GM12801 (cell line): Measurements from ENCODE around the gene OLIG3.

ENCODE experiments used
- TF ChIP-seq, protein P1 (sequence below): IDR thresholded peaks from one replicate; pipeline ENCODE4 v1.5.1; 2011; ENCODE audit warnings: control low read depth; ENCODE audit not compliant: insufficient read length; ENCODE audit errors: extremely low read depth

Gene OLIG3

DNA sequence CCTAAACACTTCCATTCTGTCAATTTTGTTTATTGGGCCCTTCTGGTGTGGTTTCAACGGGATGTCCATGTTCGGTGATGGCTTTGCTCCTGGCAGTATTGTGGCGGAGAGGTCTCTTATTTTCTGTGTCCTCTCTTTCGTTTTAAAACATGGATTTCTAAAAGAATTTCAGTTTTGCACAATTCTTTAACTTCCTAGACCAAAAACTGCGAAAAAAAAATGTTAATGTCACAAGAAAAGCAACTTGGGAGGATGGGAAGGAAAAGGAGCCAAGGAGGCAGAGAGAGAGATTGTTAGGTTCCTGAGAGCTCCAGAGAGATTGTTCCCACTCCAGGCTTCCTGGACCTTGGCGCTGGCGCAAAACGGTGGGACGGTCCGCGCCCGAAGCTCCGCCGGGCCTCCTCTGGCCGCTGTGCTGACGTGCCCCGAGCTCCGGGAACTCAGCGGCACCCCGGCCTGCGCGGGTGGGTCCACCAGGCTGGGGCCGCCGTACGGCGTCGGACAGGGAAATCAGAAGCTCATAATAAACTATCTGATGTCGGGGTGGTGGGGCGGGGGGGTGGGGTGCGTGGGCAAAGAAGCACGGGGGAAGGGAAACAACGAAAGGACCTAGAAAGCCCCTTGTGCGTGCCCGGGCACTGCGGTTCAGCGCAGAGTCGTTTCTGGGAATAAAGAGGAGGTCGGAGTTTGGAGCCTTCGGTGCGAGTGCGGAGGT lies 951 bp upstream of the OLIG3 start:
- TF ChIP-seq, protein P1, sequence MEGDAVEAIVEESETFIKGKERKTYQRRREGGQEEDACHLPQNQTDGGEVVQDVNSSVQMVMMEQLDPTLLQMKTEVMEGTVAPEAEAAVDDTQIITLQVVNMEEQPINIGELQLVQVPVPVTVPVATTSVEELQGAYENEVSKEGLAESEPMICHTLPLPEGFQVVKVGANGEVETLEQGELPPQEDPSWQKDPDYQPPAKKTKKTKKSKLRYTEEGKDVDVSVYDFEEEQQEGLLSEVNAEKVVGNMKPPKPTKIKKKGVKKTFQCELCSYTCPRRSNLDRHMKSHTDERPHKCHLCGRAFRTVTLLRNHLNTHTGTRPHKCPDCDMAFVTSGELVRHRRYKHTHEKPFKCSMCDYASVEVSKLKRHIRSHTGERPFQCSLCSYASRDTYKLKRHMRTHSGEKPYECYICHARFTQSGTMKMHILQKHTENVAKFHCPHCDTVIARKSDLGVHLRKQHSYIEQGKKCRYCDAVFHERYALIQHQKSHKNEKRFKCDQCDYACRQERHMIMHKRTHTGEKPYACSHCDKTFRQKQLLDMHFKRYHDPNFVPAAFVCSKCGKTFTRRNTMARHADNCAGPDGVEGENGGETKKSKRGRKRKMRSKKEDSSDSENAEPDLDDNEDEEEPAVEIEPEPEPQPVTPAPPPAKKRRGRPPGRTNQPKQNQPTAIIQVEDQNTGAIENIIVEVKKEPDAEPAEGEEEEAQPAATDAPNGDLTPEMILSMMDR = no peak

DNA sequence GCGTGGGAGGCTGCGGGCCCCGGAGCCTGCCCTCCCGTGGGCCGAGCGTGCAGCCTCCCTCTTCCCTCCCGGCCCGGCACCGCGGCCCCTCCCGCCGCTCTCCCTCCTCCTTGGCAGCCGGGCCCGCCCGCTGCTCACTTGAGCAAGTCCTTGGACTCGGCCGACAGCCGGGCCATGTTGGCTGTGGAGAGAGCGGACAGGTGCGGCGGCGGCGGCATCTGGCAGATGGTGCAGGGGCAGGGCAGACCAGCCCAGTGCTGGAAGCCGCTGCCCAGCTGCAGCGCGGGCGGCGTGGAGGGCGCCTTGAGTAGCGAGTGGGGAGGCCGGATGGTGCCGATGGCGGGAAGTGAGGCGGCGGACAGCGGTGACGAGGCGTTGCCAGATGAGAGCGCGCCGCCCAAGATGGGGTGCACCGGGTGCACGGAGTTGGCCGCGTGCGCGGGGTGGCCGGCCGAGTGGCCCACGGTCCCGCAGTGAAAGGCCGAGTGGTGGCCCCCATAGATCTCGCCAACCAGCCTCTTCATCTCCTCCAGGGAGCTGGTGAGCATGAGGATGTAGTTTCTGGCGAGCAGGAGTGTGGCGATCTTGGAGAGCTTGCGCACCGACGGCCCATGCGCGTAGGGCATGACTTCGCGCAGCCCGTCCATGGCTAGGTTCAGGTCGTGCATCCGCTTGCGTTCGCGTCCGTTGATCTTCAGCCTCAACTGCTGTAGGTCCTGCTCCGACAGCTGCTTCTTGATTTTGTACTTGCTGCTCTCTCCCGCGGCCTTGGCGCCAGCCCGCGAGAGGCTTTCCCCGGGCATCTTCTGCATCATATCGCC lies 766 bp downstream of the OLIG3 start:
- TF ChIP-seq, protein P1 = no peak

DNA sequence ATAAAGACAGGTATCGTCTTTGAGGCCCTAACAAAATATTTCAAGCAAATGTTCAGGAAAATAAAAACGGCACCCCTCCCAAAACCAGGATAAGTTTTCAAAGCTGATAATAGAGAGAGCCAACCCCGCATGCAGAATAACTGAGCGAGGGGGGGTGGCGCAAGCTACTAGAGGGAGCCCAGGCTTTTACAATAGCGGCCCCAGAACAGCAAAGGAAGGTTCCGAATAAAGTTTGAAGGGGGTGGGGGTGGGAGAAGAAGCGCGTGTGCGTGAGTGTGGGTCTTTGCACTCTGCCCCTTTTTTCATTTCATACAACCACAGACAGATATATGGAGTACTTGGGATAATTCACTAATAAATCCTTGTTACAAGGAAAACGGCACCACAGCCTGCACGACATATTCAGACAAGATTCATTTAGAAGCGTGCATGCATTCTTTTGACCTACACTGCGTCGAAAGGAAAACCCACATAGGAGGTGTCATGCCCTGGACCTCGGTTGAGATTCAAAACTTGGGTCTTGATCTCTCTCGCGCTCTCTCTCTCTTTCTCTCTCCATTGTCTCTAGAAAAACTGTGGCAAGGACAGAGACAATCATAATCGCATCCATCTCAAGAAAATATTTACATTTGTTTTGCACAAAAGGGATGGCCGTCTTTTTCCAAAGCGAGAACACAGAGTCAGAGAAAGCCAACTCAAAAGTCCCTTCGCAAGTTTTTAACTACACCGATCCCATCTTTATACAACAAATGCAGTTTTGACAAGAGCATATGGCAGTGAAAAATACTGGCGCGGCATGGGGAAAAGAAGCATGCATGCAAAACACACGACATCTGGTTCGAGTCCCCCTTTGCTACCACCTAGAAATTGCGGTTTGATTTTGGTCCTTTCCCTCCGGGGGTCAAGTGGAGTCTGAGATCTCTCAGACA lies 1.6 kb downstream of the OLIG3 start:
- TF ChIP-seq, protein P1 = no peak

DNA sequence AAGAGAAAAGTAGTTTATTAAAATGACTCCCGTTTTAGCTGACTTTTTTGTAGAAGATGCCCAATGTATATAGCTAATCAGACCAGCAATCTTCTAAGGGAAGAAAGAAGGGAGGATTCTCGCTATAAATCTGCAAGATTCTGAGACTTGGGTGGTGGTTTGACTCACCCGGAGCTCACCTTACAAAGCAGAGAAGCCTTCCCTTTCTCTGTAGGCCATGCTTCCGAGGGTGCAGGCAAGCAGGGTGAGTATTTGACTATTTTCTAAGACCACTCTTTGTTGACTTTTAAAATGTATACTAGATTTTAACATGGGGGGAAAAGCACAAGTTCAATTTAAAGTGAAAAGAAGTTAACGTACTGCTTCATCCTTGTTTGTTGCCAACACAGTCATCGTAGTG lies 2.7 kb downstream of the OLIG3 start:
- TF ChIP-seq, protein P1 = no peak

DNA sequence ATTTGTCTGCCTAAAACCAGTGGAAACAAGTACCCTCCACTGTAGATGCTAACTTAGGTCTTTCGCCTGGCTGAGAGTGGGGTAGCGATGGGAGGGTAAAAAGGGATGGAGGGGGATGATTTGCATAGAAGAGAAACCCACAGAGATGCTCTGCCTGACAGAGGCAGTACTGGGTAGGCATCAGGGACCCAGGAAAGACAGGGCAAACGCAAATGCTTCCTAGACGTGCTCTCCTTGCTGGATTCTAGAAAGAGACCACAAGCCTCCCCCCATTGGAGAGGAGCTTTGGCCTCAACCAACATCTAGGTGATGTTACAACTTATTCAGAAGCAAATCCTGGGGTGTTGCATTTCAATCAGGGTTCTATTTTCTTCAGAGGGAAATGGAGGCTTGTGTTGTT lies 3.2 kb downstream of the OLIG3 start:
- TF ChIP-seq, protein P1 = no peak

DNA sequence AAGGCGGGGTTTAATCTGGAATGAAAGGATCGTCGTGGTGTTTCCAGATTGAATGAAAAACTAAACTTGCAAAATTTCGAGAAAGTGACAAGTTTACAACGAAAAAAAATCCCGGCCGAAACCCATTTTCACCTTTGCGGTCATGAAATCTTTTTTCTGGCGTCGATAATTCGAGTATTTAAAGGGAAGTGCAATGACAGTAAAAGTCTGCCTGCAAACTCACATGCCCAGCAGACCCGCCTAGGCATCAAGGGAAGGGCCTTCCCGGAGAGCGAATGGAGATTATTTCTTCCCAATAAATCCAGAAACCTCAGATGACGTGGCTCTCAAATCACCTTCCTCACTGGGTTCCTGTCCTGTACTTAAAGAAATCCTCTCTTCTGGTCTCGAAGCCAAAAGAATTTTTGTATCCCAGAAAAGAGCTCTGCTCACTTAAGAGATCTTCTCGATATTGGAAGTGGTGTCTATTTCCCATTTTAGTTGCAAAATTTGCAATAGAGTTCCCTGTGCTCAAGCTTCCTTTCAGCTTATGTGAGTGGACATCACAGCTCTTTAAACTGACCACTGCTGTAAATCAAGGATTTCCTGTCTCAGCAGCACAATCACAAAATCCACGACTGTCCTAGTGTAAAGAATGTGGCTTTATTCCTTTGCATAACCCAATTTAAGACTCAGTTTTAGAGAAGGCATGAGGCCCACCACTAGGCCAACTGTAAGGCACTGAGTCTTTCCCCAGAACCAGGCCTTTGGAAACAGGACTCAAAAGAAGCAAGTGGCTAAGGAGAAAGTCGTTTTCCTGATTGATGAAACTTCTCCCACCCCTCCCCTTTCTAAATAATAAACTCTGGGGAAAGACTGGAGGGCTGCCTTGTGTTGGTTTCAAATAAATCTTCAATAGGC lies 3.9 kb downstream of the OLIG3 start:
- TF ChIP-seq, protein P1 = no peak
